NCI-H1436 (cell line): ENCODE measurements around the gene SH3BP5.
A peak's percentile ranks its signal among the peaks of the same experiment; 100 is the strongest.

Source experiments
- DNase-seq: peaks from one replicate; lab custom pipeline; 2025; lab: John Stamatoyannopoulos, UW

Gene SH3BP5

DNA sequence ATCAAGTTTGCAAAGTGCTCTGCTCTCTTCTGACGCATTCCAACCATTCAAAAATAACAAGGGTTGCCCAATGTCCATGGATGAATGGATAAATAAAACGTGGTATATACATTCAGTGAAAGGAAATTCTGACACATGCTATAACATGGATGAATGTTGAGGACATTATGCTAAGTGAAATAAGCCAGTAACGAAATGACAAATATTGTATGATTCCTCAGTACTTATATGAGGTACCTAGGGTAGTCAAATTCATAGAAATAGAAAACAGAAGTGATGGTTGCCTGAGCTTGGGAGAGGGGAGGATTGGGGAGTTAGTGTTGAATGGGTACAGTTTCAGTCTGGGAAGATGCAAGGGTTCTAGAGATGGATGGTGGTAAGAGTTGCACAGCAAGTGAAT, 33.9 kb downstream of the SH3BP5 start:
- DNase-seq: no peak

DNA sequence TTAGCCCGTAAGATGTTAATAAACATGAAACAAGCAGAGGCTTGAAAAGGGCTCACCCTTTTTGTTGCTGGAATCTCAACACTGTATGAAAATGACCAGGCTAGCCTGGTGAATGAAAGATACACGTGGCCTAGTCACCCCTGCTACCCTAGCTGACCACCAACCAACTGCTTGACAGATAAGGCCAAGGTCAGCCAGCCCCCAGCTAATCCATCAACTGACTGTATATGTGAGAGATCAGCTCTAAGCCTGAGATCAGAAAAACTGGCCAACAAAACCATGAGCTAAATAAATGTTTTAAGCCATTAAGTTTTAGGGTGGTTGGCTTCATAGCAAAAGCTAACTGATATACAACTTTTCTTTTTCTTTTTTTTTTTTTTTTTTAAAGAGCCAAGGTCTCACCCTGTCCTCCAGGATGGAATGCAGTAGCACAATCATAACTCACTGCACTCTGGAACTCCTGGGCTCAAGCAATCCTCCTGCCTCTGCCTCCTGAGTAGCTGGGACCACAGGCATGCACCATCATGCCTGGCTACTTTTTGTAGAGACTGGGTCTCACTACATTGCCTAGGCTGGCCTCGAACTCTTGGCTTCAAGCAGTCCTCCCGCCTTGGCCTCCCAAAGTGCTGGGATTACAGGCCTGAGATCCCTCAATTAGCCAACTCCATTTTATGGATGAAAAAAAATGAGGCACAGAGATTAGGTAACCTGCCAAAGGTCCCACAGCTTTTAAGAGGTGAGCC, 34.6 kb downstream of the SH3BP5 start:
- DNase-seq: no peak

DNA sequence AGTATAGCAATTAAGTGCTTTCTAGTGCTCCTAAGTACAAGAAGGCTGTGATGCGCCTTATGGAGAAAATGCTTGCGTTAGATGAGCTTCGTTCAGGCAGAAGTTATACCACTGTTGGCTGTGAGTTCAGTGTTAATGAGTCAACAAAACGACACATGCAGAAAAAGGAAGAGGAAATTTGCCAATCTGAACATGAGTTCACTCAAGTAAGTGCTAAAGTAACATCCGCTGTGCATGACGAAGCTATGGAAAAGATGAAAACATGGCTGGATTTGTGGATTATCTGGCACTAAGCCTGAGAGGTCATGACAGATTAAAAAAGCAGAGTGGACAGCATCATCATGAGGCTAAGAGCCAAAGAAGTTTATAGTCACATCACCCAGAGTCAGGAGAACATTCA, 36.9 kb downstream of the SH3BP5 start:
- no peak for DNase-seq

DNA sequence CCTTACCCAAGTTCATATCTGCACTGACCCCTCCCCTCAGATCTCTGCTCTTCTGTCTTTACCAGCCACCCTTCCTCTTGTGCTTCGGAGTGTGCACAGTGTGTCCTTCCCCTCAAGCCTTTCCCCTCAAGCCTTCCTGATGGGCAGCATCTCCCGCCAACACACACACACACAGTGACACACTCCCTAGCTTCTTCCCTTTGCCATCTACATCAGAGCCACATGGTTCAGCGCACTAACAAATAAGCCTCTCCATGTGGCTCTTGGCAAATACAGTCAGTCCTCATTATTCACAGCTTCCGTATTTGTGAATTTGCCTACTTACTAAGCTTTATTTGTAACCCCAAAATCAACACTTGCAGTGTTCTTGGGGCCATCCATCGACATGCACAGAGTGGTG, 37.5 kb downstream of the SH3BP5 start:
- no peak for DNase-seq

DNA sequence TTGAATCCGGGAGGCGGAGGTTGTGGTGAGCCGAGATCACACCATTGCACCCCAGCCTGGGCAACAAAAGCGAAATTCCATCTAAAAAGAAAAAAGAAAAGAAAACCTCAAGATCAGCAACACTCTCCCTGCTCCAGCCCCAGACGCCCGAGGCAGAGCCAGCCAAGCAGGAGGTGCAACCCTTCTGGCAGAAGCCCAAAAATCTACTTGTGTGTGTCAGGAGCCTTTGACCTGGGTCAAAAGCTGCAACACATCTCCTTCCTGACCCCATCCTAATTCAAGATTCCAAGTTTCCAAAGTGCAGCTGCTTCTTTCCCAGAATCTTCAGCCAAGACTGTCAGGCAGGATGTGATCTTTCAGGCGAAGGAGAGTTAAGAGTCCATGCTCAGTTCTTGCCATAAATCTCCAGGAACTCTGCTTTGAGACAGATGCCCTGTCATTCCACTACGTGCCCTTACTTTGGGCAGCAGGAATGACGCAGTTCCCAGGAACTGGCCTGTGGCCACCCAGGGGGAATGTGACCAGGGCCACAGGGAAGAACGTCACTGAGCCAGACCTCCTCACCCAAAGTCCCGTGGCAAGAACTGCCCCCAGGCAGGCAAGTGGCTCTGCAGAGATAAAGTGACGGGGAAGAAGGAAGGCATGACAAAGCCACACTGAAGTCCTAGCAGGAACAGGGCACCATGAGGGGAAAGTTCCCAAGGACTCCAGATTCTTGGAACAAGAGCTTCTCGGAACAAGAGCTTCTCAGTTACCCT, 39.4 kb downstream of the SH3BP5 start:
- DNase-seq: no peak

DNA sequence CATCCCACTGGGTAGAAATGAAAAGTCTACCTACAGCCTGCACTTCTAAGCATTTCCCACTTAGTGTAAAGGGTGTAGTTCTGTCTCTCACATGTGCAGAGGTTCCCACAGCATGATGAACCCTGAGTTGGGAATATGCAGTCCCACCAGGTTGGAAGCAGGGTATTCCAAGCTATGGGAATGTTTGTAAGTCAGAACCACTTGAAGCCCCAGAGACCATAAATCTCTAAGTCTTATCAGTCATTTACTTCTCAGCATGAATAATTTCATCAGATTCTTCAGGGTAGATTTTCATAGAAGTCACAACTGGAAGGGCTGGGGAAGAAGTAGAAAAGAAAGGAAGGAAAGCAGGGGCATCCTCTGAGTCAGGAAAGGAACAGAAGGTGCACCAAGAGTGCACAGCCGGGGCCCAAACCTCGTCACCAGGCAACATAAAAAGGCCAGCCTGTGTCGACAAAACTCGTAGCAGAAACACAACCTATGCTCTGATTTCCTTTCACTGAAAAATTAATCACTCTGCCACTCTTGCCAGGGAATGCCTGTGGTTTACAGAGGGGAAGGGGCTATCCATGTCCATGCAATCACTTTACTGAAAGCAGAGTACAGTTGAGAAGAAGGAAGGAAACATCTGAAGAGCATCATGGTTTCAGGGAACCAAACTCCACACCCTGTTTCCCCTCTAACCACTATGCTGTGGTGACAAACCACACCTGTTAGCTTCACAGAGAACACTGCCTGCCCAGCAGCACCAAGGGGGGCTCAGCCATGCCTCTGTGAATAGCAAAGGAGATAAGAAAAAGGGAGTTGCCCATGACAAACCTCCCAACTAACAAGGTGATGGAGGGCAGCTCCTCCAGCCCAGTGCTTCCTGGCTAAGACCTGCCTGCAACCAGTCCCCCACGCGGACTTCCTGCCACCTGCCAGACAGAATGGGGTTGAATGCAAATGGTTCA, 40.5 kb downstream of the SH3BP5 start:
- DNase-seq: no peak

DNA sequence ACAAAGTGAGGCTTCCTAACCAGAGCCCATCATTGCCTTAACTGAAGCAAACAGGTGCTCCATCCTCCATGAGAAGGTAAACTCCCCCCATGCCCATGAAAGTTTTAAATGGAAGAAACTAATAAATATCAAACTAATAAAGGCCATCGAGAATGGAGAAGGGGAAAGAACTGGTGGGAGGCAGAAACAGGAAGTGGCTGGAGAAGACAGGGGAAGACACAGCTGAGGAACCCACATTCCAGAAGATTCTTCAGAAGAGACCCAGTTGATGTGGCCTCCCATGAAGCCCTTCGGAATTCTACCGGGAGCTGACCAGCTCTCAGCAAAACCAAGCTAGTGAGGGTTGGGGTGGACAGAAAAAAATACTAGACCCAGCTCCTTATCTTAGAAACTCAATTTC, 41.6 kb downstream of the SH3BP5 start:
- no peak for DNase-seq

DNA sequence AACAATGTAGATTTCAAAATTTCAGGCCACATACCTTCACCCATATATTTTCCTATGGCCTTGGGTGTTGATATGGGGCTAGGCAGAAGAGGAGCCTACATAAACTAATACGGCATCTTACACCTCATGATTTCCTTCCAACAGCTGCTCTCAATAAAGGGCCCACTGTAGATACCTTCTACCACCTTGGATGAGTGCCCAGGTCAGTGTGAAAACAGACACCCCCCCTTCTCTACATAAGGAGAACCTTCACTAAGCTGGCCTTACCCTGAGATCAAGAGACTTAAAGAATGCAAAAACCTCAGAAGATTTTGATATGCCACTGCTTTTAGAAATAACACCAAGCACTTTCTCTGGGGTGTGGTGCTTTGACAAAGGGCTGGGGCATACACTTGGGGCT, 42.7 kb downstream of the SH3BP5 start:
- no peak for DNase-seq

DNA sequence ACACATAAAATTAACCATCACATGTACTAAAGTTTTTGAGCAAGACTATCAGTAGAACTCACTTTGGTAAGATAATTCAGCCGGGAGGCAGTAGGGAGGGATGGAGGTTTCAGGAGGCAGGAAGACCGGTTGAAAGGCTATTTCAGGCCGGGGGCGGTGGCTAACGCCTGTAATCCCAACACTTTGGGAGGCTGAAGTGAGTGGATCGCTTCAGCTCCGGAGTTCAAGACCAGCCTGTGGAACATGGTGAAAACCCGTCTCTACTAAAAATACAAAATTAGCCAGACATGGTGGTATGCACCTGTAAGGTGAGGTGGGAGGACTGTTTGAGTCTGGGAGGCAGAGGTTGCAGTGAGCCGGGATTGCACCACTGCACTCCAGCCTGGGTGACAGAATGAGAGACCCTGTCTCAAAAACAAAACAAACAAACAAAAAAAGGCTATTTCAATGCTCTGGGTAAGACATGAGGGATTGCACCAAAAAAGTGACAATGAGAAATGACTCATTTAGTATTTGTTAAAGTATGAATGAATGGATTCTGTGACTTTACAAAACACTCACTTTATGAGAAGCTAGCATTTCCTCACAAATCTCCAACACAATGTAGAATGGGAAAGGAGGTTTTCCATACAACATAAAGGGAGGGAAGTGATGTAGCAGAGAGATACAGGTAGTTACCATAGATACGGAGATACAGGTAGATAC, 43.9 kb downstream of the SH3BP5 start:
- DNase-seq: no peak

DNA sequence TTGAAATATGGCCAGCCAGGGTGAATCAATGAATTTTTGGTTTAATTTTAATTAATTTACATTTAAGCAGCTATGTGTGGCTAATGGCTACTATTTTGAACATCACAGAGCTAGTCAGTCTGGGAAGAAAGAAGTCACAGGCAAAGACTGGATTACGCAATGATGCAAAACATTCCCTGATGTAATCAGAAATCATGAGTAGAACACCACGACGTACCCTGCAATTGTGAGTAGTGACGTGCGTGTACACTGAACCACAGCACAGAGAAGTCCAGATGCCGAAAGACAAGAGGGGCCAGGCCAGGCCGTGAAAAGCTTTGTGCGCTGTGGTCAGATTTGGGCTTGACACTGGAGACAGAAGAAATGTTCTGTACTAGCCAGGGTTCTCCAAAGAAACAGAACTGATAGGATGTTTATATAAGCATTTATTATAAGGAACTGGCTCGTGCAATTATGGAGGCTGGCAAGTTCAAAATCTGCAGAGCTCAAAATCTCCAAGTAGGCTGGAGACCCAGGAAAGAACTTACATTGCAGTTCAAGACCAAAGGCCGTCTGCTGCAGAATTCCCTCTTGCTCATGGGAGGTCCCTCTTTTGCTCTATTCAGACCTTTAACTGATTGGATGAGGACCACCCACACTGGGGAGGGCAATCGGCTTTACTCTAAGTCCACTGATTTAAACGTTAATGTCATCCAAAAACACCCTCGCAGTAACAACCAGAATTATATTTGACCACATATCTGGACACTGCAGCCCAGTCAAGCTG, 44.6 kb downstream of the SH3BP5 start:
- DNase-seq: no peak

DNA sequence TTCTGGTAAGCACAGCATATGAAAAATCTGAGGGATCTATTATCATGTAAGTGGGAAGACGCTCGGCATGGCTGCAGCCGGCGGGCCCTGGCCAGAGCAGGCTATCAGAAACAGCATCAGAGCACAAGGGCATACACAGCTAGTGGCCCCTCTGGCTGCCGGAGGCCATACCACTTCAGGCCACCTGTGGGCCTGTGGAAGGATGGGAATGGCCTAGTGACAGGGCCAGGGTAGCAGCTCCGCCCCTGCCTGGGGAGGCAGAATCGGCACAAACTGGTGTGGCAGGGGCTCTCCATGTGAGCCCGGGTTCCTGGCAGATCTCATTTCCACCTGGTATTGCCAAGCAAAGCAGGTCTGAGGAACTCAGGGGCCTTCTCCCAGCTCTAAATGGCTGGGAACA, 46.4 kb downstream of the SH3BP5 start:
- no peak for DNase-seq

DNA sequence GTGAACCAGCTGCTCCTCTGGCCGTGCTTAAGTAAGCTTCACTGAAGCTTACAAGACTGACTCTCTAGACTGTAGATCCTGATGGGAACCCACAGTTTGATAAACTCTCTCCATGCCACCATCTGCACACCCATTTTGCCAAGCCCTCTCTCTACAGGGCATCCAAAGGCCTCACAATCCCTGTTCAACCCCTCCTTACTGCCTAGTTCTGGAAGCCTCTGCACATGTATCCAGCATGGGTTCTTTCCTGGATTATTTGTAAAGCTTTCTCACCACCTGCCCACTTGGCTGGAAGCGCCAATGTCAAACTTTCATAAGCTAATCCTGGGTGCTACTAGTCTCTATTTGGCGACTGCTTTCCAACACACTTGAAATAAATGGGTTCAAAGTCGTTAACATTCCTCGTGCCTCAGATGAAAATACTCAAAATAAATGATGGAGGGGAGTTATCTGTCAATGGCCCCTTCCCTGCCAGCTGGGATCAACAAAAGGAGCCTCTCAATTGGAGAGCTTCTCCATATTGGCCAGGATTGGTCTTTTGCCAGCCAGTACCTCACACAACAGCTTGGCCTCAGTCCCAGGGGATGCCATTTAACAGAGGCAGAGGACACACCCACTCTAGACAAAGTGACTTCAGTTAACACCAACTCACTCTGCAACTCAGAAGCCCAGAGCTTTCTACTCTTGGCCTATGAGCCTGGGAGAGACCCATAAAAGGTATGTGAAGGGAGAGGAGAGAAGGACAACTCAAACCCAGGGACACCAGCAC, 48.1 kb downstream of the SH3BP5 start:
- peak; percentile 76 for DNase-seq

DNA sequence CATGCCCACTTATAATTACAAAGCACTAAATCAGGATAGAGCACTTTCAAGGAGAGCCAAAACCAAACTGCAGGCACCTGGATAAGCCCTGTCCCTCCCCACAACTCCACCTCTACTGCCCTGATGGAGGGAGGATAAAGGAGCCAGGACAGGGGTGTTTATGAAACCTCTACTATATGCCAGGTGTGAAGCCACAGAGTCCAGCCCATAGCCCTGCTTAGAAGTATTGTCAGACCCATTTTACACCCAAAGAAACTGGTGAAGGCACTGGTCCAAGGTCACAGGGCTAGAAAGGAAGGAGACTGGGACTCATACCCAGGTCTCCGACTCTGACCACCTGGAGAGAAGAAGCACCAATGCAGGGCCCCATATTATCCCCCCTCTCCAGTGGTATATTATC, 48.7 kb downstream of the SH3BP5 start:
- DNase-seq: no peak

DNA sequence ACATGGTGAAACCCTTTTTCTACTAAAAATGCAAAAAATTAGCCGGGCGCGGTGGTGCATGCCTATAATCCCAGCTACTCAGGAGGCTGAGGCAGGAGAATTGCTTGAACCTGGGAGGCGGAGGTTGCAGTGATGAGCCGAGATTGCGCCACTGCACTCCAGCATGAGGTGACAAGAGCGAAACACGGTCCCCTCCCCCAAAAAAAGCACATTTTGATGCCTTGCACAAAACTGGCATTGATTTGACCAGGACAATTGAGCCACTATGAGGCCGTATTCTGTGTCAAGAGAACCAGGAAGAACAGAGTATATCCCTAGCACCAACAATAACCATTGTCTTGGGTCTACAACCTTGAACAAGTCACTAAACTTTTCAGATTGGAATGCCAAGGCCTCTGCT, 50.6 kb downstream of the SH3BP5 start:
- no peak for DNase-seq

DNA sequence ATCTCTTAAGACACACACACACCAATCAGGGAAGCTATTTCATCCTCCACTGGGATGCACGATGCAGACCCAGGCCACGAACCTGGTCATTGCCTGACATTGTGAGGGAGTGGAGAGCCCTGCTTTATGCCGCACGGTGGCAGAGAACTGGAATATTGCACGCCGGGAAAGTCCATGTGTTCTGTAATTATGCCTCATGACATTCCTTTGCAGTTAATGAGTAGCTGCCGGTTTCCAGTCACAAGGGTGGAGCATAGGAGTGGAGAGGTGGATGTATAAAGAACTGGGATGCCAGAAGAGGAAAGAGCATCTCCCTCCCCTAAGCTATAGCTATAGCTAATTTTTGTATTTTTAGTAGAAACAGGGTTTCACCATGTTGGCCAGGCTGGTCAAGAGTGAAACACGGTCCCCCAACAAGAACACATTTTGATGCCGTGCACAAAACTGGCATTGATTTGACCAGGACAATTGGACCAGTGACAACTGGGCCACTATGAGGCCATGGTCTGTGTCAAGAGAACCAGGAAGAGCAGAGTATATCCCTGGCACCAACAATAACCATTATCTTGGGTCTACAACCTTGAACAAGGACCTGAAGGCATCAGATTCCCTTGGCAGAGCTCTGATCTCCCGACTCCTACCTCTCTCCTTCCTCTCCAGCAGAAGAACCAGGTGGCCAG, 51.4 kb downstream of the SH3BP5 start:
- no peak for DNase-seq

DNA sequence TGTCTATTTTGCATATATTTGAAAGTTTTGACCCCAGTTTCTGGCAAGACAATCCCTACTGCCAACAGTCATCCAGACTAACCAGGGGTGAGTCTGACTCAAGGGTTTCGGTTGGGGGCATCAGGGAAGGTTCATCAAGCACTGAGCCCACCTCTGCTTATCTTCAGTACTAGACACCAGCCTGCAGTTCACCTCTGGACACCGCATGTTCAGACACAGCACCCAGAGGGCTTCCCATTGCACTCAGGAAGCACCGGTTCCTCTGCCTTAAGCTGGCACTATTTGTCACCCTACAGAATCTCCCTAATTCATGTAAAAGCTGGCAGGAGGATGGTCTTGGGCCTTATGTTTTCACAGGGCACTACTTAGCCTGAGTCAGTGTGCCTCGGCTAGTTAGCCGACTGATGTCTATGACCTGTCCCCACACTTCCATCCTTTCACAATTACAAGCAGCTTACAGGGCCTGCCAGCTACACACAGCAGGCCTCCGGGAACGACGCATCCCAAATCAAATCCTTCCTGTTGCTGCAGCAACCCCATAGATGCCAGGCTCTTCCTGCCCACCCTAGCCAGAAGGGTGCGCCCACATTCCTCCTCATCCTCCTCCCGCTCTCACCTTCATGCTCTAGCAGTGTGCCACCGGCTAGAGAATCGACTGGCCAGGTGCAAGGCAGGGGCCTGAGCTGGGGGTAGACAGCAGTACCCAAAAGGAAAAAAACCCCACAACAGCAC, 52.5 kb downstream of the SH3BP5 start:
- DNase-seq: no peak

DNA sequence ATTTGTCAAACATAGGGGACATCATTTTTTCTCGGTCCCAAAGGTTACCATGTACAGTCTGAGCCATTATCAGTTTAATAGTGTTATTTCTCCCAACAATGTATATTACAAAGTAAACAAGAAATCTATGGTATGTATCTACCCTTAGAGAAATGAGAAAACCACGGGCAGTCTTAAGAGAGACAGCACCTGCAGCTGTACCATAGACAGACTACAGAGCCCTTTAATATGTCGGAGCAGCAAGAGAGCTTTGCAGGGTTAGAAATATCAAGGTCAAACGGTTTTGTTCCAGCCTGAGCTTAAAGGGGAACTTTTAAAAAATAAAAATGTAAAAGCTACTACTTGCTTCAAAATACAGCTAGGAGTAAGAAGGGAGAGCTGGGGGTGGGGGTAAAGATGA, 53.2 kb downstream of the SH3BP5 start:
- DNase-seq: no peak

DNA sequence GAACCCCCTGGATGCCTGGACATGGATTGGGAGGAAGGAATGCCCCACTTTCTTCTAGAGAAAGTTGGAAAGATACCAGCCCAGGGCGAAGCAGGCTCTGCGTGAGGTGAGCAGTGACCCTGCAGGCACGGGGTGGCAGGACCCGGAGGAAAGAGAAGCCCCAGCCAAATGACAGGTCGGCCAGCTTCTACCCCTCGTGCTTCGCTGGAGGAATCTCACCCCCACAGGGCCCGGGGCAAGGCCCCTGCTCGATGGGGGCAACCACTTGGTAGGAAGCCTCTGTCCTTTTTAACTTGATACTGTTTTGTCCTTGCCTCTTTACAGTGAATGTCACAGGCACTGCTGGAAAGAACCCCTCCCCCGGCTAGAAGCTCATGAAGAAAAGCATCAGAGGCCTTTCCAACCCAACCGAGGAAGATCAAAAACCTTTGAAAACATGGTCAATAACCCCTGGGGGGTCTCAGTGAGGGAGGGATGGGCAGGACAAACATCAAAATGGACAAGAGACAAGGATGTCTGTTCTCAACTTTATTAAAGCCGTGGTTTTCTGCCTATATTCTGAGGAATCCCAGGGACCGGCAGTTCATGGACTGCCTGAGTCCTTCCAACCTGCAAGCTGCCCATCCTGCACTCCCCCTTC, 54.4 kb downstream of the SH3BP5 start:
- DNase-seq: no peak
